Mammary epithelial cell (primary cell): ENCODE data around the gene SLC22A8.

Source experiments
- CTCF ChIP-seq, 2 donors: IDR thresholded peaks in 1 of 2; conservative IDR thresholded peaks in 1 of 2; 2 replicates each; pipeline ENCODE4 v1.5.1; 2011 to 2012; ENCODE audit warnings: inconsistent platforms in 2 of 2, low read length in 2 of 2, mild to moderate bottlenecking in 2 of 2, control low read depth in 1 of 2, low read depth in 1 of 2; ENCODE audit not compliant: insufficient read depth in 1 of 2; ENCODE audit errors: extremely low read depth in 1 of 2
- EZH2 ChIP-seq: IDR thresholded peaks from 2 replicates; pipeline ENCODE4 v1.6.1; 2012; ENCODE audit warnings: low read length, inconsistent platforms, borderline replicate concordance

GRCh38 chr11:62957147-62957546 lies 58.5 kb downstream of the SLC22A8 start:
- TF ChIP-seq CTCF (conservative IDR thresholded peaks at IDR 0.05 in 1 of 2, IDR thresholded peaks at IDR 0.05 in 1 of 2; ENCODE audit: extremely low read depth in 1 of 2, insufficient read depth in 1 of 2, low read depth in 1 of 2, low read length in 2 of 2) (no peak), EZH2 (no peak)
